ENCODE measurements around the gene MYL4.

DNA sequence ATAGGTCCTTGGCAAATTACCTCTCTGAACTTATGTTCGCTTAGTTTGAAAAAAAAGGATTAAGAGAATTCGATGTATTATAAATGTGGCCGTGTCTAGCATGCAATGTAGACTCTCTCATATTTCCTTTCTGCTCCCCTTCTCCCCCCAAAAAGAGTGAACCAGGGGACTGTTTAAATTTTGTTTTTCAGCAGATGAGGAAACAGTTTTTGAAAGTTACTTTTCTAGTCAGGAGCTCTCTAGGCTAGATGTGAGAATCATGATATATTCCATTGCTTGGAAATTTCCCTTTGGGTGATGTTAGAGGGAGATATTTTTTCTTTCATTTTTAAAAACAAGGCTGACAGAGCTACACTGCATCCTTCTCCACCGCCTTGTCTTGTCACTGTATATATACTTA lies 18.9 kb upstream of the MYL4 start:
- TF ChIP-seq CTCF (IDR thresholded peaks at IDR 0.05) (no peak), POLR2A (IDR thresholded peaks at IDR 0.05) (no peak)
